K562 (cell line): ENCODE data around the gene PACS1. TPM values are rescaled to one million over a fixed set of nuclear protein-coding genes. Genes with fewer than 3 reads are reported as not detected.

Experiments
- ATAC-seq: fragments of 200-7000 bp; cut with Tn5 transposase; 3 replicates; pipeline ENCODE4 v1.9.1; 2020; ENCODE audit warnings: moderate library complexity
- BruUV-seq: library from RNA; stranded (reverse); fragments of 400-500 nt; replicated peaks from 2 replicates; lab custom pipeline; 2021; lab: Mats Ljungman, UMichigan
- CTCF ChIA-PET: fragments of 300-600 bp; formaldehyde crosslinking; extraction: SDS; loops from one replicate; lab custom pipeline; 2021; ENCODE audit warnings: low intra/inter-chr PET ratio; lab: Yijun Ruan, JAX
- POLR2A ChIA-PET: fragments of 300-600, 350-650 bp; sonication (Branson Sonifier 250); formaldehyde crosslinking; extraction: SDS; loops from one replicate; lab custom pipeline; 2021; ENCODE audit warnings: antibody characterized with exemption, inconsistent platforms; lab: Yijun Ruan, JAX
- DNase-seq, 4 experiments: peaks; one replicate each; pipeline versions ENCODE4 v3.0.0 to v3.0.0-alpha.2; 2011 to 2018; ENCODE audit warnings: low spot score in 3 of 4, mixed read lengths in 3 of 4; ENCODE audit errors: extremely low read depth in 1 of 4
- FAIRE-seq: peaks from 2 replicates; lab custom pipeline; 2011; peaks lifted over from hg19 to GRCh38; lab: Jason Lieb, UNC
- H2AFZ ChIP-seq: 2 replicates; pipeline ENCODE4 v1.6.0; 2011; ENCODE audit warnings: low read depth, low read length, control low read depth, inconsistent platforms
- H3K27ac ChIP-seq: fragments of 200-600 bp; 3 replicates; pipeline ENCODE4 v1.8.0; 2011; ENCODE audit warnings: low read depth, mild to moderate bottlenecking, control low read depth, inconsistent platforms, low read length, moderate library complexity, mixed read lengths; ENCODE audit errors: extremely low read depth
- H3K27me3 ChIP-seq, 2 experiments: fragments of 300-600 bp in 1 of 2; 2 replicates in 1 of 2; 3 replicates in 1 of 2; pipeline versions ENCODE4 v1.6.0 to v1.8.0; 2011; ENCODE audit warnings: inconsistent platforms in 2 of 2, low read length in 2 of 2, mild to moderate bottlenecking in 1 of 2, mixed read lengths in 1 of 2, moderate library complexity in 1 of 2; ENCODE audit not compliant: control insufficient read depth in 2 of 2, insufficient read depth in 2 of 2
- H3K36me3 ChIP-seq: fragments of 300-600 bp; 3 replicates; pipeline ENCODE4 v1.8.0; 2011; ENCODE audit warnings: mild to moderate bottlenecking, low read length, inconsistent platforms; ENCODE audit not compliant: control insufficient read depth, insufficient read depth
- H3K4me1 ChIP-seq, 2 experiments: fragments of 200-600 bp in 1 of 2; replicated peaks in 1 of 2; 2 replicates in 1 of 2; 3 replicates in 1 of 2; pipeline versions ENCODE4 v1.5.1 to v1.8.0; 2011; ENCODE audit warnings: inconsistent platforms in 2 of 2, low read length in 2 of 2, mild to moderate bottlenecking in 1 of 2, mixed read lengths in 1 of 2, moderate library complexity in 1 of 2; ENCODE audit not compliant: control insufficient read depth in 2 of 2, insufficient read depth in 2 of 2
- H3K4me2 ChIP-seq: 2 replicates; pipeline ENCODE4 v1.6.1; 2011; ENCODE audit warnings: low read length, control low read depth, inconsistent platforms, mixed read lengths; ENCODE audit not compliant: insufficient read depth
- H3K4me3 ChIP-seq: fragments of 200-600 bp; sonication (generic), shearing (Covaris generic); 2 replicates; pipeline ENCODE4 v1.5.1; 2016; ENCODE audit warnings: control low read depth, inconsistent platforms
- H3K79me2 ChIP-seq: fragments of 200-600 bp; 3 replicates; pipeline ENCODE4 v1.8.0; 2011; ENCODE audit warnings: low read length, inconsistent platforms; ENCODE audit not compliant: control insufficient read depth, insufficient read depth
- H3K9ac ChIP-seq, 2 experiments: 2 replicates each; pipeline versions ENCODE4 v1.6.0 to v1.6.1; 2011; ENCODE audit warnings: low read depth in 2 of 2, low read length in 2 of 2, control low read depth in 1 of 2, inconsistent platforms in 1 of 2, mild to moderate bottlenecking in 1 of 2, mixed read lengths in 1 of 2; ENCODE audit not compliant: insufficient read depth in 1 of 2
- H3K9me1 ChIP-seq: one replicate; pipeline ENCODE4 v1.6.0; 2011; ENCODE audit warnings: inconsistent platforms, mild to moderate bottlenecking, low read length, moderate library complexity; ENCODE audit not compliant: control insufficient read depth, insufficient read depth
- H3K9me3 ChIP-seq: replicated peaks from 2 replicates; pipeline ENCODE4 v1.5.1; 2011; ENCODE audit warnings: low read depth, low read length, inconsistent platforms; ENCODE audit not compliant: control insufficient read depth, insufficient read depth
- H4K20me1 ChIP-seq: replicated peaks from 2 replicates; pipeline ENCODE4 v1.6.1; 2011; ENCODE audit warnings: low read length, inconsistent platforms, mixed read lengths; ENCODE audit not compliant: control insufficient read depth, insufficient read depth
- GABPB1 ChIP-seq: sonication (generic); formaldehyde crosslinking; IDR thresholded peaks from 2 replicates; pipeline ENCODE4 v1.8.0; 2022; ENCODE audit warnings: mild to moderate bottlenecking, missing genetic modification reagents
- GTF2E2 ChIP-seq: fragments of 200-800 bp; sonication (Bioruptor generic); IDR thresholded peaks from 2 replicates; pipeline ENCODE4 v1.6.1; 2016; ENCODE audit warnings: missing genetic modification characterization, missing compliant biosample characterization
- HNRNPLL ChIP-seq: fragments of 200-400 bp; formaldehyde crosslinking; IDR thresholded peaks from 2 replicates; pipeline ENCODE4 v1.6.1; 2017; ENCODE audit warnings: low read length, low read depth, mild to moderate bottlenecking; ENCODE audit not compliant: poor library complexity, severe bottlenecking
- IRF9 ChIP-seq: fragments of 450-650 bp; IDR thresholded peaks from 2 replicates; pipeline ENCODE4 v1.6.1; 2016; ENCODE audit warnings: missing biosample characterization, missing genetic modification characterization
- JUN ChIP-seq, 2 experiments: sonication (generic) in 1 of 2; formaldehyde crosslinking in 1 of 2; IDR thresholded peaks; 2 replicates each; pipeline versions ENCODE4 v1.6.1 to v1.8.0; 2012 to 2022; ENCODE audit warnings: borderline replicate concordance in 2 of 2, mild to moderate bottlenecking in 2 of 2, improper control_type of control experiment in 1 of 2, low read depth in 1 of 2, low read length in 1 of 2, missing genetic modification reagents in 1 of 2
- KAT7 ChIP-seq: sonication (generic); formaldehyde crosslinking; IDR thresholded peaks from 2 replicates; pipeline ENCODE4 v1.8.0; 2022; ENCODE audit warnings: missing genetic modification reagents, mild to moderate bottlenecking, borderline replicate concordance
- MED1 ChIP-seq: sonication (generic); formaldehyde crosslinking; IDR thresholded peaks from 2 replicates; pipeline ENCODE4 v1.8.1; 2023; ENCODE audit warnings: missing genetic modification reagents, borderline replicate concordance
- NR2C1 ChIP-seq, 2 experiments: fragments of 450-650 bp; IDR thresholded peaks; 2 replicates each; pipeline ENCODE4 v1.6.1; 2017; ENCODE audit warnings: mild to moderate bottlenecking in 2 of 2, antibody characterized with exemption in 1 of 2, inconsistent platforms in 1 of 2, missing compliant biosample characterization in 1 of 2, missing genetic modification characterization in 1 of 2
- NR2C2 ChIP-seq, 2 experiments: fragments of 200-800 bp in 1 of 2; sonication (Bioruptor generic) in 1 of 2; sonication (generic) in 1 of 2; formaldehyde crosslinking in 1 of 2; IDR thresholded peaks; 2 replicates each; pipeline versions ENCODE4 v1.6.1 to v1.8.0; 2016 to 2022; ENCODE audit warnings: mild to moderate bottlenecking in 1 of 2, missing compliant biosample characterization in 1 of 2, missing genetic modification characterization in 1 of 2, missing genetic modification reagents in 1 of 2
- RB1 ChIP-seq: fragments of 450-650 bp; IDR thresholded peaks from 2 replicates; pipeline ENCODE4 v1.6.1; 2017; ENCODE audit warnings: low read depth, mild to moderate bottlenecking
- SAP30 ChIP-seq: fragments of 200-600 bp; sonication (generic); IDR thresholded peaks from 2 replicates; pipeline ENCODE4 v1.6.1; 2012; ENCODE audit warnings: borderline replicate concordance, low read depth, mild to moderate bottlenecking, moderate library complexity, low read length, control low read depth, inconsistent platforms; ENCODE audit not compliant: insufficient read depth, poor library complexity, severe bottlenecking
- SIN3A ChIP-seq, 2 experiments: fragments of 150-350 bp in 1 of 2; IDR thresholded peaks; 2 replicates each; pipeline ENCODE4 v1.6.1; 2011 to 2016; ENCODE audit warnings: borderline replicate concordance in 2 of 2, low read depth in 2 of 2, low read length in 2 of 2, mild to moderate bottlenecking in 2 of 2, moderate library complexity in 2 of 2; ENCODE audit not compliant: control insufficient read depth in 1 of 2
- SMARCE1 ChIP-seq: fragments of 450-650 bp; IDR thresholded peaks from 2 replicates; pipeline ENCODE4 v1.7.1; 2016; ENCODE audit warnings: mild to moderate bottlenecking
- TOE1 ChIP-seq, 2 experiments: fragments of 450-650 bp in 1 of 2; sonication (generic) in 1 of 2; formaldehyde crosslinking in 1 of 2; IDR thresholded peaks; 2 replicates each; pipeline versions ENCODE4 v1.7.1 to v1.8.0; 2016 to 2022; ENCODE audit warnings: borderline replicate concordance in 2 of 2, mild to moderate bottlenecking in 2 of 2, antibody characterized with exemption in 1 of 2, inconsistent platforms in 1 of 2, low read depth in 1 of 2, missing genetic modification reagents in 1 of 2, moderate library complexity in 1 of 2
- YBX1 ChIP-seq: fragments of 450-650 bp; IDR thresholded peaks from 2 replicates; pipeline ENCODE4 v1.7.1; 2016; ENCODE audit warnings: mild to moderate bottlenecking
- ZBTB7A ChIP-seq: IDR thresholded peaks from 2 replicates; pipeline ENCODE4 v1.6.1; 2011; ENCODE audit warnings: low read depth, mild to moderate bottlenecking, low read length, moderate library complexity, borderline replicate concordance; ENCODE audit not compliant: control insufficient read depth
- ZNF695 ChIP-seq: fragments of 450-650 bp; formaldehyde crosslinking; IDR thresholded peaks from 2 replicates; pipeline ENCODE4 v1.4.0; 2020; ENCODE audit warnings: mild to moderate bottlenecking, moderate library complexity
- WGBS: fragments of 100-300 bp; shearing (Covaris generic); methylation state at CpG from one replicate; pipeline ENCODE4 v1.1.6; 2016; ENCODE audit warnings: low coverage, mixed read lengths; ENCODE audit not compliant: insufficient coverage; ENCODE audit errors: missing lambda C conversion rate; 5-methylcytosine and 5-hydroxymethylcytosine counted together
- in situ Hi-C: fragments of 300-500 bp; cut with MboI; formaldehyde crosslinking; loops from 4 replicates; pipeline ENCODE4 v1.15.0; 2018; ENCODE audit warnings: inconsistent platforms, mixed read lengths
- intact Hi-C: fragments of 100-400 bp; cut with micrococcal nuclease; formaldehyde crosslinking; loops from 2 replicates; pipeline ENCODE4 v1.14.2; 2022
- polyA plus RNA-seq, 8 experiments: library from polyadenylated mRNA; depleted of rRNA in 4 of 8; stranded (reverse) in 5 of 8; unstranded in 3 of 8; fragments of >200 nt; fragmentation: Nextera tagmentation in 2 of 8; fragmentation: Illumina TruSeq in 1 of 8; extraction: Ambion mirVana in 2 of 8; extraction: Trizol in 1 of 8; gene quantifications; 2 replicates each; pipeline versions ENCODE4 v1.2.1 to v1.2.3, GENCODE V29; 2011 to 2014; ENCODE audit warnings: inconsistent platforms in 1 of 8, missing spikeins in 1 of 8
- total RNA-seq, 7 experiments: library from RNA; depleted of rRNA in 6 of 7; stranded (reverse); fragments of >200 nt in 6 of 7; fragmentation: Illumina TruSeq in 2 of 7; extraction: Trizol in 2 of 7; gene quantifications; 2 replicates each; pipeline versions ENCODE4 v1.2.1 to v1.2.3, GENCODE V29; 2011 to 2021; ENCODE audit warnings: low replicate concordance in 1 of 7

The PACS1 gene
- total and polyA plus RNA-seq, 9 of the 15 experiments (the other 6 are each of a cell fraction or from before 2014, with no cell fraction given) = 0.34 to 28.1 (median 8.5) TPM

GRCh38 chr11:66287889-66288670 lies 218.0 kb downstream of the PACS1 start:
- POLR2A ChIA-PET = interaction anchor here (0.6 to 2.6 kb wide), 15 partner anchors 8 to 1210 kb away, joined by 3 to 18 read pairs (median 4); partner anchors contain the start of genes B4GAT1, CNIH2 and RAB1B
- peaks cover 2% of the 10 kb centered on the region for H3K9me1 ChIP-seq
- peaks cover 37% of the 10 kb centered on the region; the same call in 2 of the 3 replicates for H3K36me3 ChIP-seq
- CTCF ChIA-PET = interaction anchor here (1.2 kb wide), 1 partner anchor 65 kb away, joined by 3 read pairs; no protein-coding TSS in a partner anchor
- H3K27ac ChIP-seq = peak overlapping the region; percentile 80
- peak overlapping the region; percentile 100 for H3K4me2 ChIP-seq
- intact Hi-C loops = loop anchor here (2.0 kb wide), 1 partner anchor 65 kb away; no protein-coding TSS in a partner anchor
- peak overlapping the region; percentile 84 for H3K4me3 ChIP-seq
- peak overlapping the region; percentile 90 for H2AFZ ChIP-seq
- H4K20me1 ChIP-seq = peaks cover 7% of the 10 kb centered on the region
- FAIRE-seq (peak; percentile 44), DNase-seq (no peak), ATAC-seq (no peak; the same call in 2 of the 3 replicates)
- no peaks in the 10 kb centered on the region for H3K9me3 ChIP-seq
- 32% methylated on average over 20 of the region's 20 CpGs for WGBS
- peaks cover 24% of the 10 kb centered on the region for H3K79me2 ChIP-seq
- peaks cover 19 to 65% of the 10 kb centered on the region in 2 experiments for H3K4me1 ChIP-seq
- in situ Hi-C loops = no loop called here
- H3K9ac ChIP-seq = peak overlapping the region; percentile 93 to 100
- no TSS peak for BruUV-seq
- no peaks in the 10 kb centered on the region for H3K27me3 ChIP-seq
- no peak for TF ChIP-seq RB1
- no peak for TF ChIP-seq YBX1
- TF ChIP-seq JUN (IDR thresholded peaks at IDR 0.05; ENCODE audit: borderline replicate concordance, low read depth, low read length) = no peak
- 0 out of 2 replicates have a peak, but pooled peaks have one; percentile 44 for TF ChIP-seq JUN (CRISPR knock-in tag; IDR thresholded peaks at IDR 0.05; ENCODE audit: borderline replicate concordance)
- TF ChIP-seq MED1 (CRISPR knock-in tag) = no peak
- 0 out of 2 replicates have a peak, but pooled peaks have one; percentile 4 for TF ChIP-seq GTF2E2 (tag)
- no peak for TF ChIP-seq HNRNPLL
- TF ChIP-seq KAT7 = peak; percentile 29; the same call in 1 of the 2 replicates
- TF ChIP-seq NR2C1 (IDR thresholded peaks at IDR 0.05) = 0 out of 2 replicates have a peak, but pooled peaks have one; percentile 62
- peak; percentile 52 for TF ChIP-seq NR2C1 (tag; IDR thresholded peaks at IDR 0.05)
- TF ChIP-seq ZNF695 (CRISPR knock-in tag) = no peak
- 0 out of 4 replicates have a peak, but pooled peaks of 1 of the 2 experiments have one; percentile 17 for TF ChIP-seq SIN3A (IDR thresholded peaks at IDR 0.05; ENCODE audit: borderline replicate concordance in 2 of 2, control insufficient read depth in 1 of 2, low read depth in 2 of 2, low read length in 2 of 2)
- TF ChIP-seq NR2C2 (CRISPR knock-in tag; IDR thresholded peaks at IDR 0.05) = no peak
- peak; percentile 79; the same call in 1 of the 2 replicates for TF ChIP-seq NR2C2 (tag; IDR thresholded peaks at IDR 0.05)
- no peak for TF ChIP-seq IRF9 (tag)
- no peak for TF ChIP-seq SAP30
- TF ChIP-seq ZBTB7A = 0 out of 2 replicates have a peak, but pooled peaks have one; percentile 32
- TF ChIP-seq GABPB1 = no peak
- TF ChIP-seq SMARCE1 = no peak
- no peak for TF ChIP-seq TOE1 (IDR thresholded peaks at IDR 0.05; ENCODE audit: borderline replicate concordance)
- no peak for TF ChIP-seq TOE1 (CRISPR knock-in tag; IDR thresholded peaks at IDR 0.05; ENCODE audit: borderline replicate concordance, low read depth)
